ENCODE data around the gene GNB5.
"Not testable (repeated sequence)": the region's sequence is repeated elsewhere in the genome, so short reads cannot be mapped to it uniquely, and the experiment has no call there.

GNB5 gene

GRCh38 chr15:52179278-52180195, 11.7 kb downstream of the GNB5 start:
- DNase-seq, result peak; percentile 84
- in situ Hi-C loops (cut with HindIII; ENCODE audit: low pct_ligation_motif_present, low pct_unique_long_range_greater_than_20kb, low sequenced_read_pairs), result no loop called here

- in situ Hi-C loops (cut with HindIII; ENCODE audit: low pct_ligation_motif_present, low pct_unique_long_range_greater_than_20kb, low sequenced_read_pairs), result no loop called here
- DNase-seq, result peak; percentile 12
These were observed 12.4 kb downstream of the GNB5 start for GRCh38 chr15:52178765-52179164.

GRCh38 chr15:52172869-52173268, 18.3 kb downstream of the GNB5 start:
- no peak for DNase-seq
- in situ Hi-C loops (cut with HindIII; ENCODE audit: low pct_ligation_motif_present, low pct_unique_long_range_greater_than_20kb, low sequenced_read_pairs), result no loop called here

GRCh38 chr15:52171807-52172206, 19.4 kb downstream of the GNB5 start:
- DNase-seq, result no peak
- in situ Hi-C loops (cut with HindIII; ENCODE audit: low pct_ligation_motif_present, low pct_unique_long_range_greater_than_20kb, low sequenced_read_pairs), result no loop called here

- DNase-seq, result no peak
- in situ Hi-C loops (cut with HindIII; ENCODE audit: low pct_ligation_motif_present, low pct_unique_long_range_greater_than_20kb, low sequenced_read_pairs), result no loop called here
These were observed 19.8 kb downstream of the GNB5 start for GRCh38 chr15:52171386-52171785.

GRCh38 chr15:52170199-52170598, 21.0 kb downstream of the GNB5 start:
- DNase-seq; in situ Hi-C loops (cut with HindIII; ENCODE audit: low pct_ligation_motif_present, low pct_unique_long_range_greater_than_20kb, low sequenced_read_pairs): not testable (repeated sequence)

- in situ Hi-C loops (cut with HindIII; ENCODE audit: low pct_ligation_motif_present, low pct_unique_long_range_greater_than_20kb, low sequenced_read_pairs); DNase-seq: not testable (repeated sequence)
These were observed 25.6 kb downstream of the GNB5 start for GRCh38 chr15:52165494-52166131.

GRCh38 chr15:52164631-52165265, 26.4 kb downstream of the GNB5 start:
- in situ Hi-C loops (cut with HindIII; ENCODE audit: low pct_ligation_motif_present, low pct_unique_long_range_greater_than_20kb, low sequenced_read_pairs), result no loop called here

GRCh38 chr15:52163321-52164190, 27.6 kb downstream of the GNB5 start:
- in situ Hi-C loops (cut with HindIII; ENCODE audit: low pct_ligation_motif_present, low pct_unique_long_range_greater_than_20kb, low sequenced_read_pairs), result no loop called here
- DNase-seq, result no peak

More at GRCh38 chr15:52164631-52165265, 26.4 kb downstream of the GNB5 start:
- DNase-seq, result no peak

- no peak for DNase-seq
- in situ Hi-C loops (cut with HindIII; ENCODE audit: low pct_ligation_motif_present, low pct_unique_long_range_greater_than_20kb, low sequenced_read_pairs), result no loop called here
These were observed 28.3 kb downstream of the GNB5 start for GRCh38 chr15:52162876-52163275.

- in situ Hi-C loops (cut with HindIII; ENCODE audit: low pct_ligation_motif_present, low pct_unique_long_range_greater_than_20kb, low sequenced_read_pairs), result no loop called here
These were observed 28.9 kb downstream of the GNB5 start for GRCh38 chr15:52162260-52162659.

GRCh38 chr15:52161406-52161966, 29.7 kb downstream of the GNB5 start:
- in situ Hi-C loops (cut with HindIII; ENCODE audit: low pct_ligation_motif_present, low pct_unique_long_range_greater_than_20kb, low sequenced_read_pairs), result no loop called here

More at GRCh38 chr15:52162260-52162659, 28.9 kb downstream of the GNB5 start:
- no peak for DNase-seq

GRCh38 chr15:52159645-52160044, 31.5 kb downstream of the GNB5 start:
- in situ Hi-C loops (cut with HindIII; ENCODE audit: low pct_ligation_motif_present, low pct_unique_long_range_greater_than_20kb, low sequenced_read_pairs), result no loop called here
- DNase-seq, result no peak

More at GRCh38 chr15:52161406-52161966, 29.7 kb downstream of the GNB5 start:
- no peak for DNase-seq

- in situ Hi-C loops (cut with HindIII; ENCODE audit: low pct_ligation_motif_present, low pct_unique_long_range_greater_than_20kb, low sequenced_read_pairs), result no loop called here
- no peak for DNase-seq
These were observed 33.0 kb downstream of the GNB5 start for GRCh38 chr15:52158084-52158765.

GRCh38 chr15:52155878-52156277, 35.3 kb downstream of the GNB5 start:
- no peak for DNase-seq
- in situ Hi-C loops (cut with HindIII; ENCODE audit: low pct_ligation_motif_present, low pct_unique_long_range_greater_than_20kb, low sequenced_read_pairs), result no loop called here

- DNase-seq, result no peak
- in situ Hi-C loops (cut with HindIII; ENCODE audit: low pct_ligation_motif_present, low pct_unique_long_range_greater_than_20kb, low sequenced_read_pairs), result no loop called here
These were observed 36.0 kb downstream of the GNB5 start for GRCh38 chr15:52154896-52155865.

Data from ACHN (cell line).